NCI-H2107 (cell line): ENCODE measurements around the gene EBF3.

Source experiments
- DNase-seq: peaks from one replicate; lab custom pipeline; 2025; lab: John Stamatoyannopoulos, UW

EBF3 gene

DNA sequence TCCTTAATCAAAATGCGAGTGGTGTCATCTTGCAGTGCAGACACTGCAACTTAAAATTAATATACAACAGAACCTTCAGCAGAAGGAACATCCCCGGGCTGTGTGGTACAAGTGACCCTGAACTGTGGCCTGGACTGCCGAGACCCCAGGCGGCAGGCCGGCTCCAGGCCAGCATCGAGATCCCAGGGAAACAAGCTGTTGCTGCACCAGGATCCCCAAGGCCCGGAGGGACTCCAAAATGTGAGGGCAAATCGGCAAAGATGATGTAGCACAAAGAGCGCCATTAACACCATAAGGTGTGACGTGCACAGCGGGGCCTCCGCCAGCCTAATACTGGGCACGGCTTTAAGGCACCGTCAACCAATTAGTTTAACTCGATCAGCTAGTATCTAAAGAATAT, 73.9 kb downstream of the EBF3 start:
- no peak for DNase-seq

- no peak for DNase-seq
Observed at GRCh38 chr10:129888784-129889616, 75.1 kb downstream of the EBF3 start.

DNA sequence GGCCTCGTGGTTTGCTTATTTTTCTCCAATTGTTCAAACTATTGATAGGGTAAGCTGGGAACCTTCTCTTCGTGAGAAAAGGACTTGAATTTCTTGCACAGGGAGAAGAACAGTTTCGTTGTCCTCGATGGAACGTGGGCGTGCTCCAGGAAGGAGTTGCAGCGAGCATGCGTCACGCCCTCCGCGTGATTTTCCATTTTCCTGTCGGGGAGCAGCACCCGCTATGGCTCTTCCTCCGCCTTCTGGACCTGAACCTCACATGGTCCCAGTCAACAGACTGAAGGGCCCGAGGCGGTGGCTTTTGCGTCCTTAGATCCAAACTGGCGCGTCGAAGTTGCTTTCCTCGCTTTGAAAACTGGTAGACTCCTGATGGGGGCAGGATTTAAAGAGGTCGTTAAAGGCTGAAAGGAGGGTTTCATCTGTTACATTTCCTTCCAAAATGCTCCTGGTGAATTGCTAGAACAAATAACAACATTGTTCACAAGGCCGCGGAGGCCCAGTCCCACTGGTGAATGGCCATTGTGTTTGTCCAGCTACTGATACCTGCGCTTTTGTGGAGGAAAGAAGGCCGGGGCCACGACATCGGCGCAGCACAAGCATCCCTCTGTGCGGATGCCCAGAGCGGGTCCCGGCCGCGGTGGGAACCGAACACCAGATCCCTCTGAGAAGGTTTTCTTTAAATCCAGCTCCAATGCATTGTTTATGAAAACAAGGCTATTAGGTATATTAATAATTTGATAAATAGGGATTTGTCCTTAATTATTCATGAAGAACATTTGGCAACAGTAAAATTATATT, 75.9 kb downstream of the EBF3 start:
- DNase-seq = no peak

DNA sequence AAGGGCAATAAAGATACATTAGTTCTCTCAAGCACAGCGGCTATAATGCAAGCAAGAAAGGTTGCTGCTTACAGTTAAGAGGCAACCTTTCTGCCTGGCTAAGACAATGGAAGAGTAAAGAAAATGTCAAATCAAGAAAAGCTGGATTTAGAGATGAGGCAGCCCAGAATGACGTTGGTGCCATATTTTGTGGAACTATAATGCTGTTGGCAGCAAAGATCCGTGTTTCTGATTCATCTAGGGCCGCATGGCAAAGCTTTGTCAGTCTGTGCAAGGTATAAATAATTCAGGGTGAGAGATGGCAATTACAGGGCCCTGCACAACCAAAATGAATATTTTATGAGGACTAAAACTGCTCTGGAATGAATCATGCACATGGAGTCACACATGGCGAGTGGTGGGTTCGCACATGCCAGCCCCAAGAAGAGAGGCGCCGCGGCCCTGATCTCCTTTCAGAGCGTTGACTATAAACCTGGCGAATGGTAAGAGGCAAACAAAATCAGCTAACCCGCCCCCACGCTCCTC, 76.6 kb downstream of the EBF3 start:
- DNase-seq = no peak

- DNase-seq = no peak
Observed at GRCh38 chr10:129886263-129886662, 77.8 kb downstream of the EBF3 start.

DNA sequence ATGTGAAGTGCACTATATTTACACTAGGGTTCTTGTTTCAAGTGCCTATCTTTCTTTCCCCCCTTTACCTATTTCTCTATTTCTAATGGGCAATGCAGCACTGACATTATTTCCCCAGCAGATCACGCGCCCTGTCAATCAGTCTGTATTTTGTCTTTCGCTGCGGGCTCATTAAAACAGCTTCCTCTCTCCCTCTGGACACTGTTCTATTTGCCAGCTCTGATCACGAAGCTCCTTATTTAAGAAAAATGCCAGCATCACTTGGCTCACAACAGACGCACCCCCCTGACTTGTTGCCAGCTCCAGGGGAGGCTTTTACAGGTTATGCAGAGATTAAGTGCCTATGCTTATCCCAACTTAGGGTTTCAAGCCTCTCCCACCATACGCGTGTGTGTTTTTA, 78.5 kb downstream of the EBF3 start:
- DNase-seq = no peak

- no peak for DNase-seq
Observed at GRCh38 chr10:129884398-129885078, 79.5 kb downstream of the EBF3 start.

DNA sequence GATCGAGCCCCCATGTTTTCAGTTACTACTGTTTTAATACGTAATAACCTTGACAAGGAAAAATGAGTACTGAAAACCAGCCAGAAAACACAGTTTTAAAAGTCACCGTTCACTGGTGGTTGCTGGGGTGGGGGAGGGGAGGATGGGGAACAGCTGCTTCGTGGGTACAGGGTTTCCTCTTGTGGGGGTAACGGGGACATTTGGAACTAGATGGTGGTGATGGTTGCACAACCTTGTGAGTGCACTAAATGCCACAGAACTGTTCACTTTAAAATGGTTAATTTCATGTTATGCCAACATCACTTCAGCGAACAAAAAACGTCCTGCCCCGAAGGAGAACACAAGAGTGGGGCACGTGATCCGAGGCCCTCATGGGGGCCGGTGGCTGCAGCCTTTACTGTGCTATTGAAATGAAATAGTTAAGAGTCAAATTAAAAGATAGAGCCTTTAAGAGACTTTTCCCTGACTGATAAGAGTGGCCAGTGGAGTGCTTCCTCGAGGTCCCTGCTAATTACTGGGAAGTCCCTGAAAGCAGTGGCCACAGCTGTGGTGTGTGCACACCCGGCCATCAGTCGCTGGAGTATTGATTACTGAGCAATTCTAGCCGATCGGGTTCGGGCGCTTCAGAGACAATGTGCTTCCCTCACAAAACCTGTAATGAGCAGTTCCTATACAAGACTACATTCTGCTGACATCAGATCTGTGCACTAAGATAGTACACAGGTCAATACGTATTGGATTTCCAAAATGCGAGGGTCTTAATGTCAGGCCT, 80.3 kb downstream of the EBF3 start:
- DNase-seq = no peak

- DNase-seq = no peak
Observed at GRCh38 chr10:129883029-129883428, 81.0 kb downstream of the EBF3 start.

- DNase-seq = no peak
Observed at GRCh38 chr10:129882291-129883010, 81.6 kb downstream of the EBF3 start.

GRCh38 chr10:129881641-129882040, 82.4 kb downstream of the EBF3 start:
- no peak for DNase-seq

- DNase-seq = no peak
Observed at GRCh38 chr10:129880191-129880870, 83.7 kb downstream of the EBF3 start.

DNA sequence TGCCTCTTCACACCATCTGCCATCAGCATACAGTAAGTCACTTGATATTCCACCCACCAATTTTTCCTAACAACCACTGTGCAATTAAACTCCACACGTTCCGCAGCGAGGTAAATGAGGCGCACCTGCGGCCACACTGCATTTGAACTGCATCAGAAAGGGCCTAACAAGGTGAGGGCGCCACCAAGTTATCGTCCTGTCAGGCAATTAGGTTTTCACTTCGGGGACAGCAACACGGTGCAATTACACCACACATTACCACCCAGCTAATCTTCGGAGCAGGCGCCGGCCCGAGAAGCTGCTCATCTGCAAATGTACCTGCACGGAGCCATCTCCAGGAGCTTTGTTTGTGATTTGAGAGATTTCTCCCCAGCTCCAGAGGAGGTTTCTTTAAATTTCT, 84.4 kb downstream of the EBF3 start:
- DNase-seq = no peak

- DNase-seq = no peak
Observed at GRCh38 chr10:129878835-129879234, 85.2 kb downstream of the EBF3 start.

- DNase-seq = no peak
Observed at GRCh38 chr10:129877773-129878371, 86.2 kb downstream of the EBF3 start.

GRCh38 chr10:129876838-129877237, 87.2 kb downstream of the EBF3 start:
- no peak for DNase-seq

- no peak for DNase-seq
Observed at GRCh38 chr10:129875993-129876726, 87.9 kb downstream of the EBF3 start.

- no peak for DNase-seq
Observed at GRCh38 chr10:129873351-129873750, 90.7 kb downstream of the EBF3 start.

- no peak for DNase-seq
Observed at GRCh38 chr10:129871966-129872365, 92.1 kb downstream of the EBF3 start.
